ENCODE results near the gene ADCY4. TPM values are rescaled to one million over a fixed set of nuclear protein-coding genes. Genes with fewer than 3 reads are reported as not detected.
A peak's percentile ranks its signal among the peaks of the same experiment; 100 is the strongest.

The ADCY4 gene
- total and polyA plus RNA-seq, 2 of the 13 experiments (the other 11 are each of a cell fraction or from before 2014, with no cell fraction given), result 0.03 TPM; not detected in 1

DNA sequence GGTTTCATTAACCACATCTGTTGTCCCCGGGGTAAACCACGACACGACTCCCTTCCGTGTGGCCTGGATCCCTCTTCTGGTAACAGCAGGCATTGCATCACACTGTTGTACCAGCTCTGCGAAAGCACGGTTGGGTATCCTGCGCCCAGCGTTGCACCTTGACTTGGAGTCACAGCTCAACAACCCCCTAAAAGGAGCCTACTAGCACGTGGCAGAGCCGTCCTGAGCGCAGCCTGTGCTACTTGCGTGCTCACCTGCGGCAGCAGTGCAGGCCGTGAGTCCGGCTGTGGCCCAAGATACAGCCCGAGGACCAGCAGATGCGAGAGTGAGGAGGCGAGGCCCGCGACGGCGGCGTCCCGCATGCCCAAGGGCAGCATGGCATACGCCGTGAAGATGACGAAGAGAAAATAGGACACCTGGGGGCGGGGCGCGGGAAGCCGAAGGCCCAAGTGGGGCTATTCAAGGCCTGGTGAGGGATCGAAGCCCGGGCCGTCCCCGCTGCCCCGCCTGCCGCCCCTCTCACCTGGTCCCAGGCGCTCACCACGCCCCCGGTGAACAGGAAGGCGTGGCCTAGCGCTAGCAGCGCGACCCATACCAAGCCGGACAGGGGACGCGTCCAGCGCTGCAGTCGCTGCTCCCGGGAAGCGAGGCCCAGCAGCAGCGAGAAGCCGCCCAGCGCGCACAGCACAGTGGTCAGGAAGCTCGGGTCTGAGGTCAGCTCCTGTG is 2.4 kb downstream of the ADCY4 start (continued):
- TF ChIP-seq ZNF567 (CRISPR knock-in tag; IDR thresholded peaks at IDR 0.05; ENCODE audit: borderline replicate concordance), result peak; percentile 0
- TF ChIP-seq ZNF281 (CRISPR knock-in tag; IDR thresholded peaks at IDR 0.05; ENCODE audit: borderline replicate concordance), result peak; percentile 55
- TF ChIP-seq ATF4 (CRISPR knock-in tag; IDR thresholded peaks at IDR 0.05), result peak in 1 of 2 experiments; percentile 93; a peak in 2 of 4 replicates
- TF ChIP-seq ATM (IDR thresholded peaks at IDR 0.05; ENCODE audit: borderline replicate concordance), result no peak; the same call in 1 of the 2 replicates
- peak; percentile 83; the same call in 1 of the 2 replicates for TF ChIP-seq ZNF710 (CRISPR knock-in tag; IDR thresholded peaks at IDR 0.05; ENCODE audit: borderline replicate concordance)
- no peak for TF ChIP-seq NR2F6 (IDR thresholded peaks at IDR 0.05)
- peak; percentile 33; the same call in 1 of the 2 replicates for TF ChIP-seq NR2F6 (CRISPR knock-in tag; IDR thresholded peaks at IDR 0.05)
- TF ChIP-seq ZNF674 (CRISPR knock-in tag; IDR thresholded peaks at IDR 0.05; ENCODE audit: low read depth), result peak; percentile 91; the same call in 1 of the 2 replicates
- TF ChIP-seq POLR2AphosphoS2 (IDR thresholded peaks at IDR 0.05; ENCODE audit: low read depth, low read length), result no peak
- TF ChIP-seq THYN1 (CRISPR knock-in tag; IDR thresholded peaks at IDR 0.05; ENCODE audit: borderline replicate concordance, low read depth), result no peak
- TF ChIP-seq GPBP1L1 (CRISPR knock-in tag; IDR thresholded peaks at IDR 0.05), result no peak
- TF ChIP-seq RELA (CRISPR knock-in tag; IDR thresholded peaks at IDR 0.05), result peak; percentile 26; the same call in 1 of the 2 replicates
- peak; percentile 22 for TF ChIP-seq DPF2 (CRISPR knock-in tag; IDR thresholded peaks at IDR 0.05; ENCODE audit: borderline replicate concordance, low read depth)
- TF ChIP-seq HNRNPLL (IDR thresholded peaks at IDR 0.05; ENCODE audit: low read depth, low read length, poor library complexity, severe bottlenecking), result peak; percentile 86
- TF ChIP-seq ZNF879 (CRISPR knock-in tag; IDR thresholded peaks at IDR 0.05), result peak; percentile 89; the same call in 1 of the 2 replicates
- no peak for TF ChIP-seq NR2F2 (IDR thresholded peaks at IDR 0.05; ENCODE audit: borderline replicate concordance, low read depth)
- TF ChIP-seq SSRP1 (CRISPR knock-in tag; IDR thresholded peaks at IDR 0.05), result no peak
- TF ChIP-seq USF2 (IDR thresholded peaks at IDR 0.05; ENCODE audit: low read depth, low read length), result no peak
- TF ChIP-seq USF2 (CRISPR knock-in tag; IDR thresholded peaks at IDR 0.05; ENCODE audit: borderline replicate concordance), result no peak
- peak; percentile 72 for TF ChIP-seq ATF7 (IDR thresholded peaks at IDR 0.05)
- TF ChIP-seq ATF7 (CRISPR knock-in tag; IDR thresholded peaks at IDR 0.05), result peak; percentile 93

Measured in HepG2 (cell line).